Panc1 (cell line): ENCODE data around the gene S100A5.
"Not testable (repeated sequence)": the region's sequence is repeated elsewhere in the genome, so short reads cannot be mapped to it uniquely, and the experiment has no call there.

ENCODE experiments used
- POLR2AphosphoS5 ChIP-seq: IDR thresholded peaks from 2 replicates; pipeline ENCODE4 v1.6.1; 2012; ENCODE audit warnings: mild to moderate bottlenecking, low read depth, low read length, moderate library complexity
- TF ChIP-seq, protein P1 (sequence below): fragments of 450-650 bp; IDR thresholded peaks from 2 replicates; pipeline ENCODE4 v1.5.1; 2017; ENCODE audit warnings: mild to moderate bottlenecking
- TF ChIP-seq, protein P2 (sequence below), 2 experiments: IDR thresholded peaks; 2 replicates each; pipeline ENCODE4 v1.6.1; 2011 to 2012; ENCODE audit warnings: low read depth in 2 of 2, control low read depth in 1 of 2, low read length in 1 of 2, mild to moderate bottlenecking in 1 of 2, moderate library complexity in 1 of 2; ENCODE audit not compliant: insufficient read depth in 1 of 2

DNA sequence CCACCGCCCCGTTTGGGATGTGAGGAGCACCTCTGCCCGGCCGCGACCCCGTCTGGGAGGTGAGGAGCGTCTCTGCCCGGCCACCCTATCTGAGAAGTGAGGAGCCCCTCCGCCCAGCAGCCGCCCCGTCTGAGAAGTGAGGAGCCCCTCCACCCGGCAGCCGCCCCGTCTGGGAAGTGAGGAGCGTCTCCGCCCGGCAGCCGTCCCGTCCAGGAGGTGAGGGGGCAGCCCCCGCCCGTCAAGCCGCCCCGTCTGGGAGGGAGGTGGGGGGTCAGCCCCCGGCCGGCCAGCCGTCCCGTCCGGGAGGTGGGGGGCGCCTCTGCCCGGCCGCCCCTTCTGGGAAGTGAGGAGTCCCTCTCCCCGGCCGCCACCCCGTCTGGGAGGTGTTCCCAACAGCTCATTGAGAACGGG lies 34.4 kb upstream of the S100A5 start:
- TF ChIP-seq POLR2AphosphoS5, result not testable (repeated sequence)
- TF ChIP-seq, protein P1, sequence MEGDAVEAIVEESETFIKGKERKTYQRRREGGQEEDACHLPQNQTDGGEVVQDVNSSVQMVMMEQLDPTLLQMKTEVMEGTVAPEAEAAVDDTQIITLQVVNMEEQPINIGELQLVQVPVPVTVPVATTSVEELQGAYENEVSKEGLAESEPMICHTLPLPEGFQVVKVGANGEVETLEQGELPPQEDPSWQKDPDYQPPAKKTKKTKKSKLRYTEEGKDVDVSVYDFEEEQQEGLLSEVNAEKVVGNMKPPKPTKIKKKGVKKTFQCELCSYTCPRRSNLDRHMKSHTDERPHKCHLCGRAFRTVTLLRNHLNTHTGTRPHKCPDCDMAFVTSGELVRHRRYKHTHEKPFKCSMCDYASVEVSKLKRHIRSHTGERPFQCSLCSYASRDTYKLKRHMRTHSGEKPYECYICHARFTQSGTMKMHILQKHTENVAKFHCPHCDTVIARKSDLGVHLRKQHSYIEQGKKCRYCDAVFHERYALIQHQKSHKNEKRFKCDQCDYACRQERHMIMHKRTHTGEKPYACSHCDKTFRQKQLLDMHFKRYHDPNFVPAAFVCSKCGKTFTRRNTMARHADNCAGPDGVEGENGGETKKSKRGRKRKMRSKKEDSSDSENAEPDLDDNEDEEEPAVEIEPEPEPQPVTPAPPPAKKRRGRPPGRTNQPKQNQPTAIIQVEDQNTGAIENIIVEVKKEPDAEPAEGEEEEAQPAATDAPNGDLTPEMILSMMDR, result not testable (repeated sequence)
- TF ChIP-seq, protein P2, sequence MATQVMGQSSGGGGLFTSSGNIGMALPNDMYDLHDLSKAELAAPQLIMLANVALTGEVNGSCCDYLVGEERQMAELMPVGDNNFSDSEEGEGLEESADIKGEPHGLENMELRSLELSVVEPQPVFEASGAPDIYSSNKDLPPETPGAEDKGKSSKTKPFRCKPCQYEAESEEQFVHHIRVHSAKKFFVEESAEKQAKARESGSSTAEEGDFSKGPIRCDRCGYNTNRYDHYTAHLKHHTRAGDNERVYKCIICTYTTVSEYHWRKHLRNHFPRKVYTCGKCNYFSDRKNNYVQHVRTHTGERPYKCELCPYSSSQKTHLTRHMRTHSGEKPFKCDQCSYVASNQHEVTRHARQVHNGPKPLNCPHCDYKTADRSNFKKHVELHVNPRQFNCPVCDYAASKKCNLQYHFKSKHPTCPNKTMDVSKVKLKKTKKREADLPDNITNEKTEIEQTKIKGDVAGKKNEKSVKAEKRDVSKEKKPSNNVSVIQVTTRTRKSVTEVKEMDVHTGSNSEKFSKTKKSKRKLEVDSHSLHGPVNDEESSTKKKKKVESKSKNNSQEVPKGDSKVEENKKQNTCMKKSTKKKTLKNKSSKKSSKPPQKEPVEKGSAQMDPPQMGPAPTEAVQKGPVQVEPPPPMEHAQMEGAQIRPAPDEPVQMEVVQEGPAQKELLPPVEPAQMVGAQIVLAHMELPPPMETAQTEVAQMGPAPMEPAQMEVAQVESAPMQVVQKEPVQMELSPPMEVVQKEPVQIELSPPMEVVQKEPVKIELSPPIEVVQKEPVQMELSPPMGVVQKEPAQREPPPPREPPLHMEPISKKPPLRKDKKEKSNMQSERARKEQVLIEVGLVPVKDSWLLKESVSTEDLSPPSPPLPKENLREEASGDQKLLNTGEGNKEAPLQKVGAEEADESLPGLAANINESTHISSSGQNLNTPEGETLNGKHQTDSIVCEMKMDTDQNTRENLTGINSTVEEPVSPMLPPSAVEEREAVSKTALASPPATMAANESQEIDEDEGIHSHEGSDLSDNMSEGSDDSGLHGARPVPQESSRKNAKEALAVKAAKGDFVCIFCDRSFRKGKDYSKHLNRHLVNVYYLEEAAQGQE (IDR thresholded peaks at IDR 0.05; ENCODE audit: insufficient read depth in 1 of 2, low read depth in 2 of 2, low read length in 1 of 2), result not testable (repeated sequence)
